ENCODE measurements around the gene RBMS3. TPM values are rescaled to one million over a fixed set of nuclear protein-coding genes. Genes with fewer than 3 reads are reported as not detected.

The RBMS3 gene
- polyA plus RNA-seq, 1 experiment: 33.4 TPM

DNA sequence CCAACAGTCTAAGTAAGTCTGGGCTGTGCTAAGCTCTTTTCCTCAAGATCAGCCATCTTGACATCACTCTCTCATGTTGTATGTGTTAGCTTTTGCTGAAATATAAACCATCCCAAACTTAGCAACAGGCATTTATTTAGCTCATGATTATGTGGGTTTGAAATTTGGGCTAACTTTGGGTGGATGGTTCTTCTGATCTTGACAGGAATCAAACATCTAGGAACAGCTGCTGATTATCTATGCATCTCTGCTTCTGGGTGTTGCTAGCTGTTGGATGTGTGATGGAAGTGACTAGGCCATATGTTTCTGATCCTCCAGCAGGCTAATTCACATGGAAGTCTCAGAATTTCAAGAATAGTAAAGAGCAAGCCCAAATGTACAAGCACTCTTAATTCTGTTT lies 710.3 kb downstream of the RBMS3 start:
- Histone ChIP-seq H3K9me3 (ENCODE audit: control insufficient read depth, insufficient read depth, low read length) (no peaks in the 10 kb centered on the region), H3K27me3 (ENCODE audit: control insufficient read depth, insufficient read depth, low read length) (no peaks in the 10 kb centered on the region), H3K4me3 (ENCODE audit: low read depth, low read length) (no peak overlapping the region), H3K27ac (ENCODE audit: low read depth, low read length) (no peak overlapping the region)
- no peak for DNase-seq (ENCODE audit: low read depth, low spot score)
- TF ChIP-seq, protein P1, sequence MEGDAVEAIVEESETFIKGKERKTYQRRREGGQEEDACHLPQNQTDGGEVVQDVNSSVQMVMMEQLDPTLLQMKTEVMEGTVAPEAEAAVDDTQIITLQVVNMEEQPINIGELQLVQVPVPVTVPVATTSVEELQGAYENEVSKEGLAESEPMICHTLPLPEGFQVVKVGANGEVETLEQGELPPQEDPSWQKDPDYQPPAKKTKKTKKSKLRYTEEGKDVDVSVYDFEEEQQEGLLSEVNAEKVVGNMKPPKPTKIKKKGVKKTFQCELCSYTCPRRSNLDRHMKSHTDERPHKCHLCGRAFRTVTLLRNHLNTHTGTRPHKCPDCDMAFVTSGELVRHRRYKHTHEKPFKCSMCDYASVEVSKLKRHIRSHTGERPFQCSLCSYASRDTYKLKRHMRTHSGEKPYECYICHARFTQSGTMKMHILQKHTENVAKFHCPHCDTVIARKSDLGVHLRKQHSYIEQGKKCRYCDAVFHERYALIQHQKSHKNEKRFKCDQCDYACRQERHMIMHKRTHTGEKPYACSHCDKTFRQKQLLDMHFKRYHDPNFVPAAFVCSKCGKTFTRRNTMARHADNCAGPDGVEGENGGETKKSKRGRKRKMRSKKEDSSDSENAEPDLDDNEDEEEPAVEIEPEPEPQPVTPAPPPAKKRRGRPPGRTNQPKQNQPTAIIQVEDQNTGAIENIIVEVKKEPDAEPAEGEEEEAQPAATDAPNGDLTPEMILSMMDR (IDR thresholded peaks at IDR 0.05; ENCODE audit: low read depth, low read length): no peak
- CTCF ChIA-PET: no interaction called here
- POLR2A ChIA-PET: no interaction called here

DNA sequence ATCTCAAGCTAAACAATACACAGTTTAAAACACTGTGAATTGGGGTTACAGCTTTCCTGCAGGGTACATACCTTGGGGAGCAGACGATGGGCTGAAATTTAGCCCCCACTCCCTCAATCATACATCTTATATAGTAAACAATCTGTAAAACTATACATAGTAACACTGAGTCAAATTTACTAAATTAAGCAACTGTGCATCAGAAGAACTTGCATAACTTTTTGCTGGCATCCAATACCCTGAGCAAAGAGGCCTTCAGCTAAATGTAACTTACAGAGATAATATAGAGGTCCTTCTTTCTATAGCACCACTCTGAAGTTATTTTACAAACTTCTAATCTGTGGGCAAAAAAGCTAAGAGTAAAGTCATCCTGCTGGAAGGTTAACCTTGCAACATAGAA lies 721.9 kb downstream of the RBMS3 start:
- Histone ChIP-seq H3K9me3 (ENCODE audit: control insufficient read depth, insufficient read depth, low read length) (no peaks in the 10 kb centered on the region), H3K27me3 (ENCODE audit: control insufficient read depth, insufficient read depth, low read length) (no peaks in the 10 kb centered on the region), H3K4me3 (ENCODE audit: low read depth, low read length) (no peak overlapping the region), H3K27ac (ENCODE audit: low read depth, low read length) (no peak overlapping the region)
- CTCF ChIA-PET: interaction anchor here (4.2 kb wide), 1 partner anchor 10 kb away, joined by 28 read pairs; no protein-coding TSS in a partner anchor
- TF ChIP-seq, protein P1 (IDR thresholded peaks at IDR 0.05; ENCODE audit: low read depth, low read length): no peak
- no peak for DNase-seq (ENCODE audit: low read depth, low spot score)
- POLR2A ChIA-PET: no interaction called here

DNA sequence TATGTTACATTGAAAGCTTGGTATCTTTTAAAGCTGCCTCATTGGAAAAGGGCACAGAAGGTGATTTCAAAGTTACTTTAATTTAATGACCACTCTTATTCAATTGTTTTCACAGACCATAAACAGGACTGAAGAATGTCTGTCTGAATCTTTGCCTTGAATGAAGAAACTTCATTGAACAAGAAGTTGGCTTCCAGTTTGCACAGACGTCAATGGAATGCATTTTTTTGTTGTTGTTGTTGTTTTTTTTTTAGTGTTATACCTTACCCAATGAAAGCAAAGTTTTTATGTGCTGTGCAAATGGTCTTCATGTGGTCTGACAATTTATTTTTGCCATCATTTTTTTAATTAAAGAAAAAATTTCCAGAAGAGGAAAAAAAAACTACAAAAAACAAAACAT lies 722.9 kb downstream of the RBMS3 start:
- Histone ChIP-seq H3K9me3 (ENCODE audit: control insufficient read depth, insufficient read depth, low read length) (no peaks in the 10 kb centered on the region), H3K27me3 (ENCODE audit: control insufficient read depth, insufficient read depth, low read length) (no peaks in the 10 kb centered on the region), H3K27ac (ENCODE audit: low read depth, low read length) (no peak overlapping the region), H3K4me3 (ENCODE audit: low read depth, low read length) (no peak overlapping the region)
- no peak for DNase-seq (ENCODE audit: low read depth, low spot score)
- CTCF ChIA-PET: interaction anchor here (4.2 kb wide), 1 partner anchor 9 kb away, joined by 28 read pairs; no protein-coding TSS in a partner anchor
- POLR2A ChIA-PET: no interaction called here
- TF ChIP-seq, protein P1 (IDR thresholded peaks at IDR 0.05; ENCODE audit: low read depth, low read length): no peak

DNA sequence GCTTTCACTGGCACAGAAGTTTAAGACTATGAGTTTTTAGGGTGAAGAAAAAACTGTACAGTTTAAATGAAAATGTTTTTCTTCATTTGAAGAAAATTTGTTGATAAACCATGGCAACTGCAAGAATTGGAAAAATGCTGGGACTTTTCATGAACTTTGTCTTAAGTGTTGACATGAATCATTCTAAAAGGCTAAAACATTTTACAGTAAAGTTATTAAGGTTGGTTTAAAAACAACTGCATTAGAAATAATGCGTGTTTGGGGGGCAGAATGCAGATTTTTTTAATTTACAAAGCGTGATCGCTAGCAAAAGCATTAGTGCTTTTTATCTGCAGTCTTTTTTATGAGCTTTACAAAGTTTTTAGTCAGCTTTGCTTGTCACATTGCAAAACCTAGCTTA lies 723.6 kb downstream of the RBMS3 start:
- CTCF ChIA-PET: interaction anchor here (0.6 to 4.2 kb wide), 2 partner anchors 8 to 747 kb away, joined by 3 to 28 read pairs; no protein-coding TSS in a partner anchor
- Histone ChIP-seq H3K27me3 (ENCODE audit: control insufficient read depth, insufficient read depth, low read length) (no peaks in the 10 kb centered on the region), H3K9me3 (ENCODE audit: control insufficient read depth, insufficient read depth, low read length) (no peaks in the 10 kb centered on the region), H3K4me3 (ENCODE audit: low read depth, low read length) (no peak overlapping the region), H3K27ac (ENCODE audit: low read depth, low read length) (no peak overlapping the region)
- TF ChIP-seq, protein P1 (IDR thresholded peaks at IDR 0.05; ENCODE audit: low read depth, low read length): no peak
- POLR2A ChIA-PET: interaction anchor here (0.6 kb wide), 2 partner anchors 30 to 95 kb away, joined by 5 to 6 read pairs; no protein-coding TSS in a partner anchor
- no peak for DNase-seq (ENCODE audit: low read depth, low spot score)

DNA sequence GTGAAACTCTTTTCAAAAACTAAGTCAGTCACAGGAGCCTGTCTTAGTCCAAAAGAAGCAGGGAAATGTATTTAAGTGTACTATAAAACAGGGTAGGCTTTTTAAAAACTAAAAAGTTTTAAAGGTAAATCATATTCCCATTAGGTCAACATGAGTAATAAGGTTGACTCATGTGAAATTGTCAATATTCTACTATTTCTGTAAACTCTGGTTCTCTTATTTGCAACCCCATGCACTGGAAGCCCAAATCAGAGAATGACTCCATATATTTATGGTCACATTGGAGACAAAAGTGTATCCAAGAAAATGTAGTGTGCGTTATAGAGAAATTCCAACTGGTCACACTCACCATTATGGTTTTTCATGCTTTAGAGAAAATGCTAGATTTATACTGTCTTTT lies 725.2 kb downstream of the RBMS3 start:
- Histone ChIP-seq H3K27me3 (ENCODE audit: control insufficient read depth, insufficient read depth, low read length) (no peaks in the 10 kb centered on the region), H3K27ac (ENCODE audit: low read depth, low read length) (no peak overlapping the region), H3K9me3 (ENCODE audit: control insufficient read depth, insufficient read depth, low read length) (no peaks in the 10 kb centered on the region), H3K4me3 (ENCODE audit: low read depth, low read length) (no peak overlapping the region)
- TF ChIP-seq, protein P1 (IDR thresholded peaks at IDR 0.05; ENCODE audit: low read depth, low read length): no peak
- POLR2A ChIA-PET: no interaction called here
- CTCF ChIA-PET: no interaction called here
- DNase-seq (ENCODE audit: low read depth, low spot score): no peak

All from AG04450 (cell line).